Measurements from ENCODE around the gene PLOD2.

Gene PLOD2

GRCh38 chr3:146138902-146139301 is 22.1 kb downstream of the PLOD2 start:
- H3K36me3 ChIP-seq (ENCODE audit: control insufficient read depth in 1 of 2, insufficient read depth in 2 of 2, low read length in 2 of 2), result no peaks in the 10 kb centered on the region
- no peaks in the 10 kb centered on the region for H3K9me3 ChIP-seq (ENCODE audit: control insufficient read depth in 1 of 2, low read length in 2 of 2)
- no peaks in the 10 kb centered on the region for H3K27me3 ChIP-seq (ENCODE audit: low read depth, low read length)
- H3K4me1 ChIP-seq (ENCODE audit: control insufficient read depth in 1 of 2, insufficient read depth in 2 of 2, low read length in 2 of 2), result peaks cover 16 to 18% of the 10 kb centered on the region in 2 donors
- H3K27ac ChIP-seq (ENCODE audit: low read length), result no peak overlapping the region
- H3K4me3 ChIP-seq (ENCODE audit: low read depth in 1 of 2, low read length in 2 of 2), result no peak overlapping the region

GRCh38 chr3:146136647-146137046 is 24.3 kb downstream of the PLOD2 start:
- Histone ChIP-seq H3K36me3 (ENCODE audit: control insufficient read depth in 1 of 2, insufficient read depth in 2 of 2, low read length in 2 of 2) (no peaks in the 10 kb centered on the region), H3K27ac (ENCODE audit: low read length) (no peak overlapping the region), H3K4me1 (ENCODE audit: control insufficient read depth in 1 of 2, insufficient read depth in 2 of 2, low read length in 2 of 2) (peaks cover 8 to 11% of the 10 kb centered on the region in 2 donors), H3K27me3 (ENCODE audit: low read depth, low read length) (no peaks in the 10 kb centered on the region), H3K4me3 (ENCODE audit: low read depth in 1 of 2, low read length in 2 of 2) (no peak overlapping the region), H3K9me3 (ENCODE audit: control insufficient read depth in 1 of 2, low read length in 2 of 2) (no peaks in the 10 kb centered on the region)

- Histone ChIP-seq H3K4me3 (ENCODE audit: low read depth in 1 of 2, low read length in 2 of 2) (no peak overlapping the region), H3K9me3 (ENCODE audit: control insufficient read depth in 1 of 2, low read length in 2 of 2) (no peaks in the 10 kb centered on the region), H3K4me1 (ENCODE audit: control insufficient read depth in 1 of 2, insufficient read depth in 2 of 2, low read length in 2 of 2) (peaks cover 0 to 3% of the 10 kb centered on the region in 2 donors), H3K27ac (ENCODE audit: low read length) (no peak overlapping the region), H3K36me3 (ENCODE audit: control insufficient read depth in 1 of 2, insufficient read depth in 2 of 2, low read length in 2 of 2) (no peaks in the 10 kb centered on the region), H3K27me3 (ENCODE audit: low read depth, low read length) (no peaks in the 10 kb centered on the region)
Observed at GRCh38 chr3:146134348-146135117, 26.5 kb downstream of the PLOD2 start.

- peak overlapping the region; percentile 27 for H3K27ac ChIP-seq (ENCODE audit: low read length)
- H3K36me3 ChIP-seq (ENCODE audit: control insufficient read depth in 1 of 2, insufficient read depth in 2 of 2, low read length in 2 of 2), result no peaks in the 10 kb centered on the region
- no peaks in the 10 kb centered on the region for H3K27me3 ChIP-seq (ENCODE audit: low read depth, low read length)
- H3K9me3 ChIP-seq (ENCODE audit: control insufficient read depth in 1 of 2, low read length in 2 of 2), result no peaks in the 10 kb centered on the region
- H3K4me3 ChIP-seq (ENCODE audit: low read depth in 1 of 2, low read length in 2 of 2), result no peak overlapping the region
- peaks cover 0 to 8% of the 10 kb centered on the region in 2 donors for H3K4me1 ChIP-seq (ENCODE audit: control insufficient read depth in 1 of 2, insufficient read depth in 2 of 2, low read length in 2 of 2)
Observed at GRCh38 chr3:146133441-146133840, 27.5 kb downstream of the PLOD2 start.

GRCh38 chr3:146131616-146132410 is 29.2 kb downstream of the PLOD2 start:
- H3K27ac ChIP-seq (ENCODE audit: low read length), result no peak overlapping the region
- H3K27me3 ChIP-seq (ENCODE audit: low read depth, low read length), result no peaks in the 10 kb centered on the region
- H3K9me3 ChIP-seq (ENCODE audit: control insufficient read depth in 1 of 2, low read length in 2 of 2), result no peaks in the 10 kb centered on the region
- no peak overlapping the region for H3K4me3 ChIP-seq (ENCODE audit: low read depth in 1 of 2, low read length in 2 of 2)
- H3K4me1 ChIP-seq (ENCODE audit: control insufficient read depth in 1 of 2, insufficient read depth in 2 of 2, low read length in 2 of 2), result peaks cover 0 to 11% of the 10 kb centered on the region in 2 donors
- H3K36me3 ChIP-seq (ENCODE audit: control insufficient read depth in 1 of 2, insufficient read depth in 2 of 2, low read length in 2 of 2), result no peaks in the 10 kb centered on the region

- Histone ChIP-seq H3K4me3 (ENCODE audit: low read depth in 1 of 2, low read length in 2 of 2) (no peak overlapping the region), H3K9me3 (ENCODE audit: control insufficient read depth in 1 of 2, low read length in 2 of 2) (no peaks in the 10 kb centered on the region), H3K36me3 (ENCODE audit: control insufficient read depth in 1 of 2, insufficient read depth in 2 of 2, low read length in 2 of 2) (no peaks in the 10 kb centered on the region), H3K27me3 (ENCODE audit: low read depth, low read length) (no peaks in the 10 kb centered on the region), H3K4me1 (ENCODE audit: control insufficient read depth in 1 of 2, insufficient read depth in 2 of 2, low read length in 2 of 2) (peaks cover 0 to 11% of the 10 kb centered on the region in 2 donors), H3K27ac (ENCODE audit: low read length) (peak overlapping the region; percentile 3)
Observed at GRCh38 chr3:146130881-146131371, 30.1 kb downstream of the PLOD2 start.

GRCh38 chr3:146129750-146130149 is 31.2 kb downstream of the PLOD2 start:
- Histone ChIP-seq H3K9me3 (ENCODE audit: control insufficient read depth in 1 of 2, low read length in 2 of 2) (no peaks in the 10 kb centered on the region), H3K4me1 (ENCODE audit: control insufficient read depth in 1 of 2, insufficient read depth in 2 of 2, low read length in 2 of 2) (peaks cover 0 to 11% of the 10 kb centered on the region in 2 donors), H3K27me3 (ENCODE audit: low read depth, low read length) (no peaks in the 10 kb centered on the region), H3K27ac (ENCODE audit: low read length) (no peak overlapping the region), H3K4me3 (ENCODE audit: low read depth in 1 of 2, low read length in 2 of 2) (no peak overlapping the region), H3K36me3 (ENCODE audit: control insufficient read depth in 1 of 2, insufficient read depth in 2 of 2, low read length in 2 of 2) (no peaks in the 10 kb centered on the region)

GRCh38 chr3:146128939-146129338 is 32.0 kb downstream of the PLOD2 start:
- H3K27me3 ChIP-seq (ENCODE audit: low read depth, low read length), result no peaks in the 10 kb centered on the region
- no peak overlapping the region for H3K27ac ChIP-seq (ENCODE audit: low read length)
- H3K9me3 ChIP-seq (ENCODE audit: control insufficient read depth in 1 of 2, low read length in 2 of 2), result no peaks in the 10 kb centered on the region
- no peaks in the 10 kb centered on the region for H3K36me3 ChIP-seq (ENCODE audit: control insufficient read depth in 1 of 2, insufficient read depth in 2 of 2, low read length in 2 of 2)
- no peak overlapping the region for H3K4me3 ChIP-seq (ENCODE audit: low read depth in 1 of 2, low read length in 2 of 2)
- H3K4me1 ChIP-seq (ENCODE audit: control insufficient read depth in 1 of 2, insufficient read depth in 2 of 2, low read length in 2 of 2), result peaks cover 0 to 11% of the 10 kb centered on the region in 2 donors

- no peaks in the 10 kb centered on the region for H3K36me3 ChIP-seq (ENCODE audit: control insufficient read depth in 1 of 2, insufficient read depth in 2 of 2, low read length in 2 of 2)
- H3K27me3 ChIP-seq (ENCODE audit: low read depth, low read length), result no peaks in the 10 kb centered on the region
- peaks cover 0 to 11% of the 10 kb centered on the region in 2 donors for H3K4me1 ChIP-seq (ENCODE audit: control insufficient read depth in 1 of 2, insufficient read depth in 2 of 2, low read length in 2 of 2)
- no peaks in the 10 kb centered on the region for H3K9me3 ChIP-seq (ENCODE audit: control insufficient read depth in 1 of 2, low read length in 2 of 2)
- H3K27ac ChIP-seq (ENCODE audit: low read length), result no peak overlapping the region
- H3K4me3 ChIP-seq (ENCODE audit: low read depth in 1 of 2, low read length in 2 of 2), result no peak overlapping the region
Observed at GRCh38 chr3:146128179-146128578, 32.8 kb downstream of the PLOD2 start.

GRCh38 chr3:146125951-146126350 is 35.0 kb downstream of the PLOD2 start:
- Histone ChIP-seq H3K4me3 (ENCODE audit: low read depth in 1 of 2, low read length in 2 of 2) (no peak overlapping the region), H3K4me1 (ENCODE audit: control insufficient read depth in 1 of 2, insufficient read depth in 2 of 2, low read length in 2 of 2) (peaks cover 0 to 11% of the 10 kb centered on the region in 2 donors), H3K27ac (ENCODE audit: low read length) (no peak overlapping the region), H3K9me3 (ENCODE audit: control insufficient read depth in 1 of 2, low read length in 2 of 2) (no peaks in the 10 kb centered on the region), H3K27me3 (ENCODE audit: low read depth, low read length) (no peaks in the 10 kb centered on the region), H3K36me3 (ENCODE audit: control insufficient read depth in 1 of 2, insufficient read depth in 2 of 2, low read length in 2 of 2) (no peaks in the 10 kb centered on the region)

- Histone ChIP-seq H3K4me1 (ENCODE audit: control insufficient read depth in 1 of 2, insufficient read depth in 2 of 2, low read length in 2 of 2) (peaks cover 0 to 11% of the 10 kb centered on the region in 2 donors), H3K4me3 (ENCODE audit: low read depth in 1 of 2, low read length in 2 of 2) (no peak overlapping the region), H3K9me3 (ENCODE audit: control insufficient read depth in 1 of 2, low read length in 2 of 2) (no peaks in the 10 kb centered on the region), H3K36me3 (ENCODE audit: control insufficient read depth in 1 of 2, insufficient read depth in 2 of 2, low read length in 2 of 2) (no peaks in the 10 kb centered on the region), H3K27ac (ENCODE audit: low read length) (no peak overlapping the region), H3K27me3 (ENCODE audit: low read depth, low read length) (no peaks in the 10 kb centered on the region)
Observed at GRCh38 chr3:146124126-146124801, 36.7 kb downstream of the PLOD2 start.
